Measurements from ENCODE around the gene ADGB.

ADGB gene

GRCh38 chr6:146613947-146614346 is 15.2 kb downstream of the ADGB start:
- H3K36me3 ChIP-seq (ENCODE audit: control insufficient read depth, insufficient read depth, low read length), result no peaks in the 10 kb centered on the region
- no peaks in the 10 kb centered on the region for H3K4me1 ChIP-seq (ENCODE audit: control insufficient read depth, insufficient read depth, low read length)
- H3K9me3 ChIP-seq (ENCODE audit: control insufficient read depth, low read length), result no peaks in the 10 kb centered on the region
- no peak overlapping the region for H3K27ac ChIP-seq (ENCODE audit: insufficient read depth, low read depth, low read length, poor library complexity, severe bottlenecking)
- 100% methylated on average over 1 of the region's 3 CpGs; no CpG with 5 or more reads in 1 of the 2 experiments for WGBS, 2 experiments
- H3K27me3 ChIP-seq (ENCODE audit: control insufficient read depth, insufficient read depth, low read length, poor library complexity, severe bottlenecking), result no peaks in the 10 kb centered on the region
- no peak overlapping the region for H3K4me3 ChIP-seq (ENCODE audit: insufficient read depth, low read depth, low read length)

GRCh38 chr6:146620655-146621054 is 21.9 kb downstream of the ADGB start:
- Histone ChIP-seq H3K9me3 (ENCODE audit: control insufficient read depth, low read length) (no peaks in the 10 kb centered on the region), H3K27ac (ENCODE audit: insufficient read depth, low read depth, low read length, poor library complexity, severe bottlenecking) (no peak overlapping the region), H3K36me3 (ENCODE audit: control insufficient read depth, insufficient read depth, low read length) (no peaks in the 10 kb centered on the region), H3K4me1 (ENCODE audit: control insufficient read depth, insufficient read depth, low read length) (no peaks in the 10 kb centered on the region), H3K4me3 (ENCODE audit: insufficient read depth, low read depth, low read length) (no peak overlapping the region), H3K27me3 (ENCODE audit: control insufficient read depth, insufficient read depth, low read length, poor library complexity, severe bottlenecking) (no peaks in the 10 kb centered on the region)
- WGBS, 2 experiments, result 93 to 100% methylated on average over 1 of the region's 2 CpGs

DNA sequence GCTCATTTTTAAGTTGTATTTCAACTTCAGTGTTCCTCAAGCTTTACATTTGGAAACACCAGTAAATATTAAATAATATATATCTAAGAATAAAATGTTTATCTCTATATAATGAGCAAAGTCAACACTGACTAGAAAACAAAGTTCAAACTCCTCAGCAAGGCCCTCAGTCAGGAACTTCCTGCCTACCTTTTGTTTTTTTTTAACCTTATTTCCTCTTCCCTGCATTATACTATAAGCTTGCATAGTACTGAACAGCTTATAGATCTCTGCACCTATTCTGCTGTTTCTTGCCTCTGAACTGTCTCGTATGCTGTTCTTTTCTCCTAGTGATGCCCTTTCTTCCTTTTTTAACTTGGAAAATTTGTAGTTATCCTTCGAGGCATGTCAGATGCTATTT is 29.6 kb downstream of the ADGB start:
- Histone ChIP-seq H3K27me3 (ENCODE audit: control insufficient read depth, insufficient read depth, low read length, poor library complexity, severe bottlenecking) (no peaks in the 10 kb centered on the region), H3K27ac (ENCODE audit: insufficient read depth, low read depth, low read length, poor library complexity, severe bottlenecking) (no peak overlapping the region), H3K36me3 (ENCODE audit: control insufficient read depth, insufficient read depth, low read length) (no peaks in the 10 kb centered on the region), H3K4me3 (ENCODE audit: insufficient read depth, low read depth, low read length) (no peak overlapping the region), H3K9me3 (ENCODE audit: control insufficient read depth, low read length) (no peaks in the 10 kb centered on the region), H3K4me1 (ENCODE audit: control insufficient read depth, insufficient read depth, low read length) (no peaks in the 10 kb centered on the region)
- WGBS, 2 experiments, result 96 to 97% methylated on average over 2 of the region's 2 CpGs

DNA sequence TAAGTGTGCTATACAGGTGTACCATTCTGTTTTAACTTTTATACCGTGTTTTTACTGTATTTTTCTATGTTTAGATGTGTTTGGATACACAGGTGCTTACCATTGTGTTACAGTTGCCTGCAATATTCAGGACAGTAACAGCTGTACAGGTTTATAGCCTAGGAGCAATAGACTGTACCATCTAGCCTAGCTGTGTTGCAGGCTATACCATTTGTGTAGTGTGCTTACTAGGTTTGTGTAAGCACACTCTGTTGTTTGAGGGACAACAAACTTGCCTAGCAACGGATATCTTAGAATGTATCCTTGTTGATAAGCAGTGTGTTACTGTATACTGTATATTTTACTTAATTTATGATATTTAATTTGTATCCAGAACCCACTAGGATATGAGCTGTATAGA is 35.2 kb downstream of the ADGB start:
- 93 to 96% methylated on average over 1 to 2 of the region's 2 CpGs for WGBS, 2 experiments

DNA sequence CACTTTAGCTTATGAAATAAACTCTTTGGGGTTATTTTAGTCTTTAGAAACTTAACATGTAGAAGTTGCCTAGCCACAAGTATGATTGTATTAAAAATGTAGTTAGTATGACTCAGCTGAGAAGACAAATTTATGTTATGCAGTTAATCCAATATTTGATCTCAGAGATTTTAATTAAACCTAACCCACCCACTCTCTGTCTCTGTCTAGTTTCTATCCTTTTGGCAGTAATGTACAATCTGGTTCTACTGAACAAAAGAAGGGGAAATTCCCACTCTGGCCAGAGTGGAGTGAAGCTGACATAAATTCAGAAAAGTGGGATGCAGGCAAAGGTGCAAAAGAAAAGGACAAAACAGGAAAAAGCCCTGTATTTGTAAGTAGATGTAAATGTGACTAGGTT is 36.4 kb downstream of the ADGB start:
- Histone ChIP-seq H3K4me3 (ENCODE audit: insufficient read depth, low read depth, low read length) (no peak overlapping the region), H3K4me1 (ENCODE audit: control insufficient read depth, insufficient read depth, low read length) (no peaks in the 10 kb centered on the region), H3K9me3 (ENCODE audit: control insufficient read depth, low read length) (no peaks in the 10 kb centered on the region), H3K36me3 (ENCODE audit: control insufficient read depth, insufficient read depth, low read length) (no peaks in the 10 kb centered on the region), H3K27ac (ENCODE audit: insufficient read depth, low read depth, low read length, poor library complexity, severe bottlenecking) (no peak overlapping the region), H3K27me3 (ENCODE audit: control insufficient read depth, insufficient read depth, low read length, poor library complexity, severe bottlenecking) (no peaks in the 10 kb centered on the region)

More for the DNA sequence above, 35.2 kb downstream of the ADGB start:
- Histone ChIP-seq H3K36me3 (ENCODE audit: control insufficient read depth, insufficient read depth, low read length) (no peaks in the 10 kb centered on the region), H3K27ac (ENCODE audit: insufficient read depth, low read depth, low read length, poor library complexity, severe bottlenecking) (no peak overlapping the region), H3K4me3 (ENCODE audit: insufficient read depth, low read depth, low read length) (no peak overlapping the region), H3K4me1 (ENCODE audit: control insufficient read depth, insufficient read depth, low read length) (no peaks in the 10 kb centered on the region), H3K27me3 (ENCODE audit: control insufficient read depth, insufficient read depth, low read length, poor library complexity, severe bottlenecking) (no peaks in the 10 kb centered on the region), H3K9me3 (ENCODE audit: control insufficient read depth, low read length) (no peaks in the 10 kb centered on the region)

GRCh38 chr6:146636481-146636880 is 37.7 kb downstream of the ADGB start:
- H3K4me1 ChIP-seq (ENCODE audit: control insufficient read depth, insufficient read depth, low read length), result no peaks in the 10 kb centered on the region
- 92 to 100% methylated on average over 2 of the region's 2 CpGs for WGBS, 2 experiments
- no peaks in the 10 kb centered on the region for H3K9me3 ChIP-seq (ENCODE audit: control insufficient read depth, low read length)
- no peaks in the 10 kb centered on the region for H3K27me3 ChIP-seq (ENCODE audit: control insufficient read depth, insufficient read depth, low read length, poor library complexity, severe bottlenecking)
- H3K4me3 ChIP-seq (ENCODE audit: insufficient read depth, low read depth, low read length), result no peak overlapping the region
- H3K27ac ChIP-seq (ENCODE audit: insufficient read depth, low read depth, low read length, poor library complexity, severe bottlenecking), result no peak overlapping the region
- no peaks in the 10 kb centered on the region for H3K36me3 ChIP-seq (ENCODE audit: control insufficient read depth, insufficient read depth, low read length)

GRCh38 chr6:146642921-146643320 is 44.1 kb downstream of the ADGB start:
- no peaks in the 10 kb centered on the region for H3K27me3 ChIP-seq (ENCODE audit: control insufficient read depth, insufficient read depth, low read length, poor library complexity, severe bottlenecking)
- no peak overlapping the region for H3K27ac ChIP-seq (ENCODE audit: insufficient read depth, low read depth, low read length, poor library complexity, severe bottlenecking)
- WGBS, 2 experiments, result 96 to 98% methylated on average over 4 to 6 of the region's 6 CpGs
- H3K9me3 ChIP-seq (ENCODE audit: control insufficient read depth, low read length), result no peaks in the 10 kb centered on the region
- H3K4me1 ChIP-seq (ENCODE audit: control insufficient read depth, insufficient read depth, low read length), result no peaks in the 10 kb centered on the region
- H3K4me3 ChIP-seq (ENCODE audit: insufficient read depth, low read depth, low read length), result no peak overlapping the region
- H3K36me3 ChIP-seq (ENCODE audit: control insufficient read depth, insufficient read depth, low read length), result no peaks in the 10 kb centered on the region

DNA sequence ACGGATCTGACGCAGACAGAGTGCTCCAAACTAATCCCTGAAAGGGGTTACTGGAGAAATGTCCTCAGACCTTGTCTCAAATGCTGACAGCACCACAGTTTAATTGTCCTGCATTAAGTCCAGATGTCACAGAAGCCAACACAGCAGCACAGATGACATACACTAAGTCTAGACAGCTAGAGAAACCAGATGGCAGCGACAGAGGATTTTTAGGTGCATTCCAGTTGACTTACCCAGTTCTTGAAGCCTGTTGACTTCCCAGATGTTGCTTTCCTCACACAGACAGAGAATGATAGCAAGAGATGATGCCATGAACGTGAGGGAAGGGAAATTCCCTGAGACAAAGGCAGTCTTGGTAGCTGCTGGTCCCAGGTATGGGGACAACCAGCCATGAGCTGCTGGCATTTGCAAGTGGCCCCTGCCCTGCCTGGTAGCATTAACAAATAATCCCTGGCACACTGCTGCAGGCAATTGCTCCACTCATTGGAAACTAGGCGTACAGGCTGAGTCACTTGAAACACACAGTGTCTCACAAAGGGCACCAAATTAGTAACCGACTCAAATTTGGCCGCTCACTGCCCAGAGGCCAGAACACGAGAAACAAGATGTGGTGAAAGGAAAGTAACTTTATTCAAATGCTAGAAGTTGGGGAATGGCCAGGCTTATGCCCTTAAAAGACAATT is 52.2 kb downstream of the ADGB start:
- WGBS, 2 experiments, result 94 to 95% methylated on average over 8 of the region's 8 CpGs
- Histone ChIP-seq H3K4me3 (ENCODE audit: insufficient read depth, low read depth, low read length) (no peak overlapping the region), H3K4me1 (ENCODE audit: control insufficient read depth, insufficient read depth, low read length) (no peaks in the 10 kb centered on the region), H3K27ac (ENCODE audit: insufficient read depth, low read depth, low read length, poor library complexity, severe bottlenecking) (no peak overlapping the region), H3K27me3 (ENCODE audit: control insufficient read depth, insufficient read depth, low read length, poor library complexity, severe bottlenecking) (no peaks in the 10 kb centered on the region), H3K36me3 (ENCODE audit: control insufficient read depth, insufficient read depth, low read length) (no peaks in the 10 kb centered on the region), H3K9me3 (ENCODE audit: control insufficient read depth, low read length) (no peaks in the 10 kb centered on the region)

GRCh38 chr6:146651482-146651863 is 52.7 kb downstream of the ADGB start:
- WGBS, 2 experiments, result 98 to 100% methylated on average over 4 of the region's 4 CpGs
- Histone ChIP-seq H3K4me1 (ENCODE audit: control insufficient read depth, insufficient read depth, low read length) (no peaks in the 10 kb centered on the region), H3K9me3 (ENCODE audit: control insufficient read depth, low read length) (no peaks in the 10 kb centered on the region), H3K36me3 (ENCODE audit: control insufficient read depth, insufficient read depth, low read length) (no peaks in the 10 kb centered on the region), H3K27ac (ENCODE audit: insufficient read depth, low read depth, low read length, poor library complexity, severe bottlenecking) (no peak overlapping the region), H3K4me3 (ENCODE audit: insufficient read depth, low read depth, low read length) (no peak overlapping the region), H3K27me3 (ENCODE audit: control insufficient read depth, insufficient read depth, low read length, poor library complexity, severe bottlenecking) (no peaks in the 10 kb centered on the region)

DNA sequence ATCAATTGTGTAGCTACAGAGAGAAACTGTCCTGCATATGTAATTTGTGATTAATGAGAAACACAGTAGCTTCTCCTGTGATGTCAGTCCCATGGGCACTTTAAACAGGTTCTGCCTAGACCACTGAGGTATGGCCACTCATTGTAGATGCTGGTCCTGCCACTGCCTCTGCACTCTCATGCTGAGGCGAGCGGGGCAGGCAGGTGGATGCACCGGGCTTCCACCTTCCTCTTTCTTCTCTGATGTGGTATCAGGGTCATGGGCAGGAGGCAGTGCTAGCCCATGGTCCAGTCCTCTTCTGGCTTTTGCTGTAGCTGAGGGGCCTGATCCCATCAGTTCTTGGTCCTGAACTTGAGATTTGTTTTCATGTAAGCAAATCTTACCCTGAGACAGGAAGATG is 58.7 kb downstream of the ADGB start:
- no peaks in the 10 kb centered on the region for H3K36me3 ChIP-seq (ENCODE audit: control insufficient read depth, insufficient read depth, low read length)
- 90 to 99% methylated on average over 3 of the region's 3 CpGs for WGBS, 2 experiments
- H3K4me3 ChIP-seq (ENCODE audit: insufficient read depth, low read depth, low read length), result no peak overlapping the region
- H3K27ac ChIP-seq (ENCODE audit: insufficient read depth, low read depth, low read length, poor library complexity, severe bottlenecking), result no peak overlapping the region
- H3K4me1 ChIP-seq (ENCODE audit: control insufficient read depth, insufficient read depth, low read length), result no peaks in the 10 kb centered on the region
- H3K27me3 ChIP-seq (ENCODE audit: control insufficient read depth, insufficient read depth, low read length, poor library complexity, severe bottlenecking), result no peaks in the 10 kb centered on the region
- no peaks in the 10 kb centered on the region for H3K9me3 ChIP-seq (ENCODE audit: control insufficient read depth, low read length)

DNA sequence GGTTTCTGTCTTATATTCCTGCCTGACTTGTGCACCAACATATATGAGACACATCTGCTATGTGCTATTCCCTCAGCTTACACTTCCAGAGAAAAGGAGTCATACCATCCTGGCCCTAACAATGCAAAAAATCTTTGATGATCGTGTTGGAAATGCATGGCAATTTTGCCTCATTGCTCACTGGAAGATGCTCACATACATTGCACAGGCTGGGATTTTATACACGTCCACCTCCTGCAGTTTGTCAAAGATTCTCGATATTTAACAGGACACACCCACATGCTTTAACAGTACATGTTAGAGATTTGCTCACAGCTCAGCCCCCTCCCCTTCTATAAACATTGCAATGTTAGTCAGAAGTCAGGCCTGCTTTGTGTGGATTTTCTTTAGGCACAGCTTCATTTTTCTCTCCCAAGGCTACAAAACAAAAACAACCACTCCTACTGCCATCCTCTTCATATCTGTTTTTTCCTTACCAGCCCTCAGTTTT is 66.1 kb downstream of the ADGB start:
- Histone ChIP-seq H3K9me3 (ENCODE audit: control insufficient read depth, low read length) (no peaks in the 10 kb centered on the region), H3K4me1 (ENCODE audit: control insufficient read depth, insufficient read depth, low read length) (no peaks in the 10 kb centered on the region), H3K27me3 (ENCODE audit: control insufficient read depth, insufficient read depth, low read length, poor library complexity, severe bottlenecking) (no peaks in the 10 kb centered on the region), H3K36me3 (ENCODE audit: control insufficient read depth, insufficient read depth, low read length) (no peaks in the 10 kb centered on the region), H3K4me3 (ENCODE audit: insufficient read depth, low read depth, low read length) (no peak overlapping the region), H3K27ac (ENCODE audit: insufficient read depth, low read depth, low read length, poor library complexity, severe bottlenecking) (no peak overlapping the region)
- 92 to 93% methylated on average over 3 of the region's 3 CpGs for WGBS, 2 experiments
